DMS53 treated with DMSO at 0.1 percent for 48 hours (cell line): ENCODE measurements around the gene GTF2A1L.

Experiments used
- DNase-seq: peaks from one replicate; lab custom pipeline; 2025; ENCODE audit not compliant: unreplicated experiment; lab: John Stamatoyannopoulos, UW

The GTF2A1L gene

GRCh38 chr2:48728840-48729239 lies 111.2 kb downstream of the GTF2A1L start:
- no peak for DNase-seq
